HG03565 (cell line): ENCODE measurements around the gene CDKL2.

Experiments used
- ATAC-seq: cut with Tn5 transposase; IDR thresholded peaks from one replicate; pipeline ENCODE4 v1.9.1; 2021; ENCODE audit warnings: mild to moderate bottlenecking, moderate library complexity; ENCODE audit not compliant: unreplicated experiment

The CDKL2 gene

GRCh38 chr4:75643651-75644050, 13.3 kb upstream of the CDKL2 start:
- no peak for ATAC-seq

GRCh38 chr4:75639124-75639695, 8.9 kb upstream of the CDKL2 start:
- ATAC-seq: no peak

DNA sequence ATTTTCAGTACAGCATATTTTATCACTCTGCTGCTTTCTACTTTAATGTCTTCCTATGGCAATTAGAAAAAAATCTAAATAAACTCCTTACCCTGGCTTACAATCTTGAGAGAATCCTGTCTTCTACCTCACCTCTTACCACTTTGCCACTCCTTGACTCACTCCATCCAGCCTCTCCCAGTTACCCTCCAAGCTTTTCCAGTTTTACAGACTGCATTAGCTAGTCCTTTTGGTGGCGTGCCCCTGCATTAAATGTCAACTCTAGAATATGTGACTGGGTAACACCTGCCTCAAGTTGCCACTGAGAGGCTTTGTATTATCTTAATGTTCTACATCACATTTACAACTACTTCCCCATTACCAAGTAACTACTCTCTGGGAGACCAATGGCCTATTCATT, 7.5 kb upstream of the CDKL2 start:
- no peak for ATAC-seq

DNA sequence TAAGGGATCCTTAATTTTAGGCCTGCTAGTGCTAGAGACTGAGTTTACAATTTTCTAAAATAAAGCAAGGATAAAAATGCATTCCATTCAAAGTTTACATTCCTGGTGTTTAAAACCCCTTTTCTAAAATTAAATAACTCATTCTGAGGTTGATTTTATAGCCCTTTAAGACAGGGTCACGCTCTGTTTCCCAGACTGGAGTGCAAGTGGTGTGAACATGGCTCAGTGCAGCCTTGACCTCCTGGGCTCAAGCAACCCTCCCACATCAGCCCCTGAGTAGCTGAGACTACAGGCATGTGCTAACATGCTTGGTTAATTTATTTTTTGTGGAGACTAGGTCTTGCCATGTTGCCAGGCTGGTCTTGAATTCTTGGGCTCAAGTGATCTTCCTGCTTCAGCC, 6.8 kb upstream of the CDKL2 start:
- no peak for ATAC-seq

GRCh38 chr4:75634951-75635350, 4.6 kb upstream of the CDKL2 start:
- no peak for ATAC-seq

GRCh38 chr4:75634281-75634680, 4.0 kb upstream of the CDKL2 start:
- no peak for ATAC-seq

GRCh38 chr4:75633846-75634245, 3.5 kb upstream of the CDKL2 start:
- ATAC-seq: no peak

DNA sequence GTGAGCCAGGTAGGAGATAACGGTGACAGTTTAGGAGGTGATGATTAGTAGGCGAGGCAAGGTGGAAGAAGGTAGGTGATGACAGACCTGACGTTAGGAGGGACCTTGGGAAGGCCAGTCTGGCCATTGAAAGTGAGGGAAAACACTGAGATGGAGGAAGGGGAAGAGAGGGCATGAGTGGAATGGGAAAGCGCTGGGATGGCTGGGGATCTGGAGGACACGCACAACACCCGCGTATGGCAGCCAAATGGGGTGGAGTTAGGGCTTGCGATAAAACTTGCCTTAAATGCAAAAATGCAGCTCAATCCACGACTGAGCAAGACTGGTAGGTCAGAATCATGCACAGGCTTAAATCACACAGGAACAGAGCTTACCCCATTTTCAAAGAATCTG, 605 bp upstream of the CDKL2 start:
- no peak for ATAC-seq

DNA sequence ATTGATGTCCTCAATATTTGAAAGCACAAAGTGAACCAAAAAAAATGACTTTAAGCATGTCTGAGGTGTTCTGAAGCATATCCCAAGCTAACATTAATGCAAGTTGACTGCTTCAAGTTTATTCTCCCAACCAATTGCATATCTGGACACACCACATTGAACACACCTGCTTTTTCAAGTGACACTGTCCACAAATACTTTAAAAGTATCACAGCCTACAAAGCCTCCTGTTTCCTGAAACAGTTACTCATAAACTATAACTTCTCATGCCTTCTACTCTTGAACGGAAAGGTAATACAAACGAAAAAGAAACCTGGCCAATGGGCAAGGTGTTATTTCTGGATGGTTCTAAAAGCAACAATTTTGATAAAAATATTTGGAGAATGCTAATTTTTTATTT, 1.1 kb downstream of the CDKL2 start:
- no peak for ATAC-seq

- no peak for ATAC-seq
Measured at GRCh38 chr4:75623026-75623425, 7.3 kb downstream of the CDKL2 start.

GRCh38 chr4:75621715-75622114, 8.6 kb downstream of the CDKL2 start:
- ATAC-seq: no peak

- ATAC-seq: no peak
Measured at GRCh38 chr4:75612306-75612705, 18.0 kb downstream of the CDKL2 start.

GRCh38 chr4:75605928-75606327, 24.4 kb downstream of the CDKL2 start:
- no peak for ATAC-seq

GRCh38 chr4:75599647-75600046, 30.7 kb downstream of the CDKL2 start:
- ATAC-seq: no peak

DNA sequence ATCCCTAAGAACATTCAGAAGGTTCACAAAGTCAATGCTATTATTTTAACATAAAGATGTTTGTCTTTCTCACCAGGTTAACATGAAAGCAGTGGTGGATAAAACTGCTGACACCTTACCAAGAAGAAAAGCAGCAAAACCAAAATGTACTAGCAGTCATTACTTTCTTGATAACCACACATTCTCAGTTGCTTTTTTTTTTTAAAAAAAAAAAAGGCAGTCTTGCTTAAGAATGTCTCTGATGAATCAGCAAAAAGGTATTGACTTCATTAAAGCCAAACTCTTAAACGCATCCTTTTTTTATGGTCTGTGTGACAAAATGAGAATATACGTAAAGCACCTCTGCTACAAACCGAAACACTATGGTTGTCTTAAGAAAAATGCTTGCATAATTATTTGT, 31.9 kb downstream of the CDKL2 start:
- ATAC-seq: no peak

GRCh38 chr4:75596061-75596460, 34.3 kb downstream of the CDKL2 start:
- no peak for ATAC-seq

- ATAC-seq: no peak
Measured at GRCh38 chr4:75593393-75593792, 36.9 kb downstream of the CDKL2 start.

DNA sequence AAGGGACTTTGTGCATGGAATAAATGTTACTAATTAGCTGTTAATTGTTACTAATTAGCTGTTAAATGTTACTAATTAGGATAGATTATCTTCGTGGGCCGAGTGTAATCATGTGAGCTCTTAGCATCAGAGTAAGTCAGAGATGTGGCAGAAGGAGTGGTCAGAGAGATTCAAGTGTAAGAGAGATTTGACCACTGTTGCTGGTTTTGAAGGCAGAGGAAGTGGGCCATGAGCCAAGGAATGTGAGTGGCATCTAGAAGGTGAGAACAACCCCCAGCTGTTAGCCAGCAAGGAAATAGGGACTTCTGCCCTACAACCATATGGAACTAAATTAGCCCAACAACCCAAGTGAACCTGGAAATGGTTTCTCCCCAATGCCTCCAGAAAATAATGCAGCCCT, 46.3 kb downstream of the CDKL2 start:
- no peak for ATAC-seq

DNA sequence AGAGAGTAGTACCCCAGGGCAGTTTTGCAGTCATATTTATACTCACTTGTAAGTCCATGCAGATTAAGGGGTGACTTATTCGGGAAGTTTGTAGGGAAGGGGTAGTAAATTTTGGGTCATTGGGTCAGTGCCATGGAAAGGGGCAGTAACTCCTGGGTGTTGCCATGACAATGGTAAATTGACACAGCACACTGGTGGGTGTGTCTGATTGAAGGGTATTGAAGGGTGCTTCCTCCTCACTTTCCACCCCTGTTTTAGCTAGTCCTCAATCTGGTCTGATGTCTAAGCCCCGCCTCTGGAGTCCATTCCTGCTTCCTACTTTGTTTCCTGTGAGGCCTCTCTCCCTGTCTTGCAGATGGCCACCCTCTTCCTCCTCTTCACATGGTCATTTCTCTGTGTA, 62.6 kb downstream of the CDKL2 start:
- no peak for ATAC-seq

- ATAC-seq: no peak
Measured at GRCh38 chr4:75566911-75567310, 63.4 kb downstream of the CDKL2 start.

- ATAC-seq: no peak
Measured at GRCh38 chr4:75565481-75565880, 64.8 kb downstream of the CDKL2 start.

GRCh38 chr4:75564023-75564422, 66.3 kb downstream of the CDKL2 start:
- no peak for ATAC-seq

DNA sequence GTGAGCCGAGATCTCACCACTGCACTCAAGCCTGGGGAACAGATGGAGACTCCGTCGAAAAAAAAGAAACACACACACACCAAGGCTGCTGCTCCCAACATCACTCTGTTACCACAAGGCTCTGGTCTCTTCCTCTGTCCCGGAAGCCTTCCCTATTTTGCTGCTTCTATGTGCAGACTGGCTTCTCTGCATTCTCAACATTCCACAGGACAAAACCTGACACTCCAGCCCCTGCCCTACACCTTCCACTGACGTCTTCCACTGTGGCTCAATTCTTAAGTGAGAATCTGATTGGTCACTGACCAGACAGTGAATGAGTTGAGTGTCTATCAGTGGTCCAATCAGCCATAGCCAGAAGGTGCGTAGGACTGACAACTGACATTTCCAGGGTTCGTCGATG, 68.5 kb downstream of the CDKL2 start:
- ATAC-seq: no peak

GRCh38 chr4:75557696-75558095, 72.6 kb downstream of the CDKL2 start:
- no peak for ATAC-seq
